Activated naive CD4-positive, alpha-beta T cell treated with anti-CD3 and anti-CD28 coated beads, Interleukin-2, amount 50 U/mL, for 16 hours (primary cell): ENCODE data around the gene ZFP92.

Source experiments
- DNase-seq: peaks from one replicate; pipeline ENCODE4 v3.0.0-alpha.2; 2020

Gene ZFP92

DNA sequence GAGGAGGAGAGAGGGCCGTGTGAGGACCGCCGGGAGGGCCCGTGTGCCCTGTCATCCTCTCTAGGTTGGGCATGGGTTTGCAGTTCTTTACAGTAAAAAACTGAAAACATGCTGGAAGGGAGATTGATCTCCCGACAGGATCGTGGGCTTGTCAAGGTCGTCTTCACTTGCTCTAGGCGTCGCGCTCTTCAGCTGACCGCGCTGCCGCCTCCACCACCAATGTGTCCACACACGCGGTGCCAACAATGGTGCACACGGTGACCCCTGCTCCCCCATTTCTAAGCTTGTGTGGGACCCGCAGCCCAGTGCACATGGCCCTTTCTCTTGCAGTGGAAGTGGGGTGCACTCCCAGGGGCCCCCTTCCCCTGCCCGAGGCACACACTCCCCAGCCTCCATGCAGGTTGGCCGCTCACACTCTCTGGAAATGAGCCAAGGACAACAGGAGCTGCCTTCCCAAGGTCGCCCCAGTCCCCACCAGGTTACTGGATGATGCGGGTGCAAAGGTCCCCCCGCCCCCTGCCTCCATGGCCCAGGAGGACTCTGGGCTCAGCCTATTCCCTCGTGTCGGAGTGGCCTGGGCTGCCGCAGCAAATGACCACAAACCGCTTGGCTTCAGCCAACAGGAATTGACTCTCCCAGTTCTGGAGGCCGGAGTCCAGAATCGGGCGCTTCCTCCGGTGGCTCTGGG is 1.7 kb upstream of the ZFP92 start:
- DNase-seq, result no peak

DNA sequence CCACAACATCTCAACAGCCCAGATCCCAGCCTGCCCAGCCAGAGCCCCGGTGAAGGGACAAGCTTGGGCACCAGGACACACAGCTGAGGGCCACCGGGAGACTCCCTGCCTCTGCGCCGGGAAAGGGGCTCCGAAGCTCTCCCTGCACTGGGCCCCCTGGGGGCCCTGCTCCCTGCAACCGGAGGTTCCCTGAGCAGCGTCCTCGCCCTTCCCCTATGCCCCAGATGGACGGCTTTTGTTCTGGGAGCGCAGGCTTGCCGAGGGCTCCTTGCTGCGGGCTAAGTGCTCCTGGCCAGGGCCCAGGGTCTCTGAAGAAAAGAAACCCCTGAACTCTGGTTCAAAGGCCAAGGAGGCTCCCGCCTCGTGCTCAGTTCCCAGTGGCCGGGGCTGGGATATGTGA is 899 bp upstream of the ZFP92 start:
- DNase-seq, result no peak

DNA sequence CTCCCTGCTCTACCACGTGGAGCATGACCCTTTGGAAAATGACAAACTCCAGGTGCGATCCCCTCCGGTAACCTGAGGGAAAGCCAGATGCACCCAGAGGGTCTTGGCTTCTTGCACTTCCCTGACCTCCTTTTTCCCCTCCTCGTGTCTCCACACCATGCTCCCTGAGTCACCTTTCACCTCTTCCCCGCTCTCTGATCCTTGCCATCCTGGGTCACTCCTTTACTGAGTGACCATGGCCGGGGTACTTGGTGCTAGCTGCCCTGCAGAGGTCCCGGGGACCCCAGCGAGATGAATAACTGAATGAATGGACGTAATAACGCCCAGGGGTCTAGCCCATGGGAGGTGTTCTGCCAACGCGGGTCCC is 401 bp upstream of the ZFP92 start:
- no peak for DNase-seq

DNA sequence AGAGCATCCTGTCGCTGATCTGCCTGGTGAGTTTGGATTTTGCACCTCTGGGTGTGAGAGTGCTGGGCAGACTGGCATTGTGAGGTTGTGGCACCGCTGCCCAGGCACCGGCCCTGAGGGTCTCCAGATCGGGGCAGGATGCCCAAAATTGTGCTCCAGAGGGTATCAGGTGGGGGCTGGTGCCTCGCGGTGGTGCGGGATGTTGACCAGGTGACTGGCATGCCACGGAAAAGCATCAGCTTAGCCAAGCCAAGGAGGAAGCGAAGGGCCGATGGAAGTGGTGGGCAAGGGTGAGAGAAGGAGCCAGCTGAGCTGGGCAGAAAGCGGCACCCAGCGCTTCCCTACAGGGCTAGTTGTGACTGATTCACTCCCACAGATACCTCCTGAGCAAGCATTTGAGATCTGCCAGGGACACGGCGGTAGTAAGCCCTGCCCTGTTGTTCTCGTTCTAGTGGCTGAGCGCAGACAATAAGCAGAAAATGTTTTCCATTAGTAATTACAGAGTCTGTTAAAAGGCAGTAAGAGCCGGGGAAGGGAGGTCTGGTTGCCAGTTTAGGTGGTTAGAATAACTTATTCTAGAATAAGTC is 809 bp downstream of the ZFP92 start:
- no peak for DNase-seq

DNA sequence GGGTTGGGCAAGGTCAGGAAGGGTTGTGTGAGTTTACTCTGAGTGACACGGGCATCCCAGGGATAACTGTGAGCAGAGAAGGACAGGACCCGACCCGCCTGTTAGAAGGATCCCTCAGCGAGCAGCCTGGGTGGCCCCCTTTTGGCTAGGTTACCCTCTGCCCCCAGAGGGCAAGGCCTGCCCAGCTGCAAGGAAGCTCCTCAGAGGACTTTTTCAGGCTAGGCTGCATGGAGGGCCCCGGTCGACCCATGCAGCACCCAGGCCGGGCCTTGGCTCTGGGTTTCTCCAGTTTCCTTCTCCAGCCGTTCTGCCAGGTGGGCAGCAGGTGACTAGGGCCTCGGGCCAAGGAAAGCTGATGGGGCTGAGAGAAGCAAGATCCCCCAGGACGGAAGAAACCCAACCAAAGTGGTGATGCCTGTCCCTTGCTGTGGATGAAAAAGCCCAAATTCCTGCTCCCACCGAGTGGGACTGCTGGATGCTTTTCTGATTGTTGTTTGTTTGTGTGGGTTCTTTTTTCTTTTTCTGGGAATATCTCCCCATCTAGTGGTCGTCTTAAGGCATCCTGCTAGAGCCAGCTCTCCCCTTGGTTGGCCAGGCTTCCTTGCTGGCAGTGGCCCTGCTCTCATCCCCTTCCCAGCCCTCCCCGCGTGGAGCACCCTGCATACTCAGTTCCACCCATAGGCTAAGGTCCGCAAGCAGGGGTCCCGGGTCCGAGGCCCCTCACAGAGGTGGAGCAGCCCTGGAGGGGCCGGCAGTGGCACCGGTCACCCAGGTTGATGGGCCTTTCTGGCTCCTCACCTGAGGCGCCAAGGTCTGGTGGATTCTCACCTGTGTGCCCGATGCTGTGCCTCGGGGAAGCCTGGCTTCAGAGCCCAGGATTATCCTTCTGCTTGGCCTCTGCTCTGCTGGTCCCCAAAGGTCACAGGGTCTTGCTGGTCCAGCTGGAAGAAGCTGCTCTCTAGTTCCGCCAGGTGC is 1.8 kb downstream of the ZFP92 start:
- DNase-seq, result no peak

DNA sequence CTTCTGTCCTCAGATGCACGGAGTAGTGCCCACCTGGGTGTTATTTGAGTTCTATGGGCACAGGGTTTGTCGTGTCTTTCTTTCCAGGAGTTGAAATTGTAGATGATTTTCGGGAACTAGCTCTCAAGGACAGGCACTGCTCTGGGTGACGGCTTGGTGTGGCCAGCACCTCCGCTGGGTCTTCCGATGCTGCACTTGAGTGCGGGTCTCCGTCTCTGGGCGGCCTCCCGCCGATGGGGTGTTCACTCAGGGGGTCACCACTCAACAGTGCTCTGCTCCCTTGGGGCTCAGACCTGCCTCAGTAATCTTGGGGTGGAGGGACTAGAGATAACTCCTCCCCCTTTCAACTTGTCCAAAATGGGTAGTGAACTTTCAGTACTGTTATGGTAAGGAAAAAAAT is 2.5 kb downstream of the ZFP92 start:
- DNase-seq, result no peak

DNA sequence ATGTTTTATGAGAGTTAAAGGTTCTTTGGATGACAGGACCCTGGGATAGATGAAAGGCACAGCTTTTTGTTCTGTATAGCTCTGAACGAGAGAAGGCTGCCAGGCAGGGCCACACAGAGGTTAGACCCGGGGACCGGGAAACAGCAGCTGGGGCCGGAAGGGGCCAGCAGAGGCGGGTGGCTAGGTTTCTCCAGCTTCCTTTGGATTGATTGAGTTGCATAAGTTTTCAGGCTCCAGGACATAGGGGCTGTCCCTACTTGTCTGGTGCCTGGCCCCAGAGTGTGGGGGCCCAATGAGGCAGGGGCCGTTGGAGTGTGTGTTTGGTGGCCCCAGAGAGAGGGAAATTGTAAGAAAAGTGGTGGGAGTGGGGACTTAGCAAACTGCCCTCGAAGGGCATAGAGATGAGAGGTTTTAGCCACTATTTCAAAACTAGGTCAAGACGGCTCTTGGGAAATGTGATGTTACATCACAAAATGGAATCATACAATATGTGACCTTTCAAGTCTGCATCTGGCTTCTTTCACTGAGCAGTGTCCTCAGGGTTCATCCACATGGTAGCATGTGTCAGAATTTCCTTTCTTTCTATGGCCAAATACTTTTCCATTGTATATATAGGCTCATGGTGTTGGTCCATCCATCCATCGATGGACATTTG is 3.7 kb downstream of the ZFP92 start:
- DNase-seq, result no peak

DNA sequence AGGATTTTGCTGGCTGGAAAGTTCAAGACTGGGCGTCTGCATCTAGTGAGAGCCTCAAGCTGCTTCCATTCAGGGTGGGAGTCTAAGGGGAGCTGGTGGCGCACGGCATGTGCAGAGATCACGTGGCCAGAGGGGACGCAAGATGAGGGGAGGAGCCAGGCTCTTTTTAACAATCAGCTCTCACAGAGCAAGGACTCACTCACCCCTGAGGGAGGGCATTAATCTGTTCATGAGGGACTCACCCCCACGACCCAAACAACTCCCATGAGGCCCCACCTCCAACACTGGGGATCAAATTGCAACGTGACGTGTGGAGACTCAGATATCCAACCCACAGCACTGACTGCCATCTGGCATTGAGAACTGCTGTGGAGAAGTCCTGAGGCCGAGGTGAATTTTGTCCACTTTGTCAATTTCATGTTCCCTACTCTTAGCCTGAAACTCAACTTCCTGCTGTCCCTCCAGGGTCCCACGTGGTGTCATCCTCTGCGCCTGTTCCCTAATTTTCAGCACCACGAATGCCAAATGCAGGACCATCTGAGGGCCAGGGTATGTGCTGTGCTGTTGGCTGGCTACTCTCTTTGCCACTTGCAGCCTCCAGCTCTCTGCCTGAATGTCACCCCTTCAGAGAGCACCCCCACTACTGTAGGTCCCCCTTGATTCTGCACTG is 5.6 kb downstream of the ZFP92 start:
- no peak for DNase-seq

DNA sequence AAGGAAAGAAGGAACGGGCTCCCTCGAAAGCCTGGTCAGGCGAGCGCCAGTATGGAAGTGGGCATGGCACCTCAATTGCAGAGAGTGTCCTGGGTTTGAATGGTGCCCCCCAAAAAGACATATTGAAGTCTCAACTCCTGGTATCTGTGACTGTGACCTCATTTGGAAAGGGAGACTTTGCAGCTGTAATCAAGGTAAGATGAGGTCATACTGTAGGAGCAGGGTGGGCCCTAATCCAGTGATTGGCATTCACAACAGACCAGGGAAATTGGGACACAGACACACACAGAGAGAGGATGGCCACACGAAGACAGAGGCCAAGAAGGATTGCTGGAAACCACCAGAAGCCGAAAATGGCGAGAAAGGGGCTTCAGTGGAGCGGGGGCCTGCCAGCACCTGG is 6.4 kb downstream of the ZFP92 start:
- DNase-seq, result no peak

DNA sequence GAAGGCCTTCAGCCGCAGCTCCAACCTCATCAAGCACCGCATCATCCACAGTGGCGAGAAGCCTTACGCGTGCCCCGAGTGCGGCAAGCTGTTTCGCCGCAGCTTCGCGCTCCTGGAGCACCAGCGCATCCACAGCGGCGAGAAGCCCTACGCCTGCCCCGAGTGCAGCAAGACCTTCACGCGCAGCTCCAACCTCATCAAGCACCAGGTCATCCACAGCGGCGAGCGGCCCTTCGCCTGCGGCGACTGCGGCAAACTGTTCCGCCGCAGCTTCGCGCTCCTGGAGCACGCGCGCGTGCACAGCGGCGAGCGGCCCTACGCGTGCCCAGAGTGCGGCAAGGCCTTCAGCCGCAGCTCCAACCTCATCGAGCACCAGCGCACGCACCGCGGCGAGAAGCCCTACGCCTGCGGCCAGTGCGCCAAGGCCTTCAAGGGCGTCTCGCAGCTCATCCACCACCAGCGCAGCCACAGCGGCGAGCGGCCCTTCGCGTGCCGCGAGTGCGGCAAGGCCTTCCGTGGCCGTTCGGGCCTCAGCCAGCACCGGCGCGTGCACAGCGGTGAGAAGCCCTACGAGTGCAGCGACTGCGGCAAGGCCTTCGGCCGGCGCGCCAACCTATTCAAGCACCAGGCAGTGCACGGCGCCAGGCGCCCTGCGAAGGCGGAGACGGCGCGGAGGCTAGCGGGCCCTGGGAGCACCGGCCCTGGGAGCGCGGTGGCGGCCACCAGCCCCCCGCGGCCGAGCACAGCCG is 9.8 kb downstream of the ZFP92 start:
- DNase-seq, result no peak

DNA sequence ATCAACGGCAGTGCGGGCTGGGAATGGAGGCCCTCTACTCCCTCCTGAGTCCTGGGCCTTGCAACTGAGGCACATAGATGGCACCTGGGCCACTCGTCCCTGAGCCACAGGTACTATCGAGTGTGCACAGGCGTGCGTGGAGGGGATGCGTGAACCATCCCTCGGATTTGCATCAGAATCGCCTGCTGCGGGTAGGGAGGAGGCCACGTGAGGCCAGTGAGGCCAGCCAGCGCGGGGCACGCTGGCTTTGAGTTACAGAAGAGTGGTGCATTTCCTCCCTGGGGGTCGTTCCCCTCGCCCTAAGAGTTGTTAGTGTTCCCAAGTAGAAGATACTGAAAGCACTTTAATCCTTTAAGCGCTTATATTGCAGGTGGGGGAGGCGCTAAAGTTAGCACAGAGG is 10.6 kb downstream of the ZFP92 start:
- no peak for DNase-seq

DNA sequence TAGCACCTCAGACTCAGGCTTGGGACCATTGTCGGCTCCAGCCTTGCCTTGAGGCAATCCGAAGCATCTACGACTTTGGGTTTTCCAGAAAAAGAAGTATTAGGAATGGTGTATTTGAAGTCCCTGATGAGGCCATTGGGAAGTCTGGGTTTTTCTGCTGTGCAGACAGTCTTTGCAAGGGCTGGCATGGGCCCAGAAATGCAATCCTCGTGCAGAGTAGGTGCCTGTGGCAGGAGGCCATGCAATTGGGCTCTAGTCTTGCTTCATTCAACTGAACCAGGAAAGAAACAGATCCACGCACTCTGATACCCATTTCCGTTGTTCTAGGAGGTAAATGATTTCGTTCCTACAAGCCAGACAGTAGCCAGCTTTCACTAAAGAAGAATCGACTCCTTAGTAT is 12.4 kb downstream of the ZFP92 start:
- no peak for DNase-seq

DNA sequence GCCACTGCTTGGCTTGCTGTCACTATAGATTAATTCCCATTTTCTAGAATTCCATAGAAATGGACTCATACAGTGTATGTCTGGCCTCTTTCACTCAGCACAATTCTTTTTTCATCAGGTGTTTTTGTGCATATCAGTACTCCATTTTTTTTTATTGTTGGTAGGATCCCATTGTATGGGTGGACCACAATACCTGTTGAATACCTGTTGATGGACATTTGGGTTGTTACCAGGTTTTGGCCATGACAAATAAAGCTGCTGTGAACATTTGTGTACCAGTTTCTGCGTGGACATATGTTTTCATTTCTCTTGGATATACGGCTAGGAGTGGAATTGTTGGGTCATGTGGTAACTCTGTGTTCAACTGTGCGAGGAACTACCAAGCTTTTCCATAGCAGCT is 14.9 kb downstream of the ZFP92 start:
- DNase-seq, result no peak

DNA sequence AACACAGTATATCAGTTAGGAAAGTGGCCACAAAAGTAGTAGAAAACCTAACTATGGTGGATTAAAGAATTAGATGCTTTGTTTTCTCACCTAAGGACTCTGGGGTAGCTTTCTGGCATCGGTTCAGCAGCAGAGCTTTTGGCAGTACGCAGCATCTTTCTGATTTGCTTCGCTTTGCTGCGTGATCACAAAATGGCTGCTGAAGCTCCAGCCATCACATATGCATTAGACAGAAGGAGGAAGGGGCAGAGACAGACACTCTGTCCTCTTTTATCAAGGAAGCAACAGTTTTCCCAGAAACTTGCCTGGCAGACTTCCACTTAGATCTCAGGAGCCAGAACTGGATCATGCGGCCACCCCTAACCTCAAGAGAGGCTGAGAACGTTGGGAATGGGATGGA is 19.5 kb downstream of the ZFP92 start:
- no peak for DNase-seq

DNA sequence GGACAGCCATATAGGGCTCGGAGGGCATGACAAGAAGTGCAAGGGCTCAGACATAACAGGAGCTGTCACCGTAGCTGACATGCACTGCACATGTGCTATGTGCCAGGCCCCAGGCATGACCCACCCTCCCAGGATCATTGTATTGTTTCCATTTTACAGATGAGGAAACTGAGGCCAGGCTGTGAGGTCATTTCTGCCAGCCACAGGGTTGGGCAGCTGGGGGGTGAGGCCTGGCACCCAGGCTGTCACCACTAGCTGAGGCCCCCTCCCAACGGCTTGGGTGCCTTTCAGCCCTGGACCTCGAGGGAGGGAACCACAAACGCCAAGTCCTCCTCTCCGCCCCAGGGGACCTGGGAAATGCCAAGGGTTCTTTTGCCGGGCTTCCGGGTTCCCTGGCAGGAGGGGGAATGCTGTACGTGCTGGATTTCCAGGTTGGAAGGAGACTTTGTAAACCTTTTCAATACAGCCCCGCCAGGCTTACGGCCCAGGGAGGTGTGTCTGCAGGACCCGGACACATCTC is 21.9 kb downstream of the ZFP92 start:
- DNase-seq, result no peak

DNA sequence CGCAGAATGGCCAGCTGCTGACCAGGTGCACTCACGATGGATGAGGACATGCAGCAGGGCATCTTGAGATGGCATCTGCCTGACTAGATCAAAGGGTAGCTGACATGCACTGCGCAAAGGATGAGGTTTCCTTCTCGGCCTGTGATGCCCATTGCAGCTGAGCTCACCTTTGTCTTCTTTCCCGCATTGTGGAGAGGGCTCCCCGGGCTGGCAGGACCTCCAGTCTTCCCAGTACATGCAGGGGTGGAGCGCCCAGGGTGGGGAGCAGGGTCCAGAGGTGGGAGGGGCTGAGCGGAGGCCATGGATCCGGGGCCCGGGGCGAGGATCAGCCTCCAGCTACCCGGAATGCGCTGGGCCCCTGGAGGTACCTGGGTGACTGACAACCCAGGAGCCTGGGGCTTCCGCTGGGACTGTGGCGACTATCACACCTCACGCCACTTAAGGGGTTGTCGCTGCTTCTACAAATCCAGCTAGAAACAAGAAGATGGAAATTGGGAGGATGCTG is 22.6 kb downstream of the ZFP92 start:
- DNase-seq, result no peak

DNA sequence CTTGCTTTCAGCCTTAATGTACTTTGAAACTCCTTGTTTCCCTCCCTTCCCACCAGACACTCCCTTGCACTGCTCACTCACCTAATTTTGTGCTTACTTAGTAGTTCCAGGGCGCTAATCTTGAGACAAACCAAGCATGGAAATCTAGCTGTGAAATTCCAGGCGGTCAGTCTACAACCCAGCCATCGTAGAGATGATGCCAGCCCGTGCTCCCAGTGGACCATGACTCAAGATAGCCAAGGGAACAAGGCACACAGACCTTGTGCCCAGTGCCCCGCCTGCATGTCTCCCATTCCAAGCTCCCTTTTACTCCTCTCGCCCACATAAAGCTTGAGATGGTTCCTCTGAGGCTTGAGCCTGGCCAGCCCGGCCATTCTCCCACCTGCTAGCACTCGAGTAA is 23.5 kb downstream of the ZFP92 start:
- no peak for DNase-seq

DNA sequence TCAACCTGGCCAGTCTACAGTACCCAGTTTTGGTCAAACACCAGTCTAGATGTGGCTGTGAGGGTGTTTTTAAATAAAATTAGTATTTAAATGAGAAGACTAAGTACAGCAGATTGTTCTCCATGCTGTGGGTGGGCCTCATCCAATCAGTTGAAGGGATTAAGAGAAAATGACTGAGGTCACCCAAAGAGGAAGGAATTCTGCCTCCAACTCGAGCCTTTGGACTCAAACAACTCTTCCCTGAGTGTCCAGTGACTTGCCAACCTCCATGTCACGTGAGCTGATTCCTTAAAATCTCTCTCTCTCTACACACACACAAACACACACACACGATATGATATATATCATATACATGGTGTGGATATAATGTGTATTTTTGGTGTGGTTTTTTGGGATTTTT is 24.6 kb downstream of the ZFP92 start:
- no peak for DNase-seq

DNA sequence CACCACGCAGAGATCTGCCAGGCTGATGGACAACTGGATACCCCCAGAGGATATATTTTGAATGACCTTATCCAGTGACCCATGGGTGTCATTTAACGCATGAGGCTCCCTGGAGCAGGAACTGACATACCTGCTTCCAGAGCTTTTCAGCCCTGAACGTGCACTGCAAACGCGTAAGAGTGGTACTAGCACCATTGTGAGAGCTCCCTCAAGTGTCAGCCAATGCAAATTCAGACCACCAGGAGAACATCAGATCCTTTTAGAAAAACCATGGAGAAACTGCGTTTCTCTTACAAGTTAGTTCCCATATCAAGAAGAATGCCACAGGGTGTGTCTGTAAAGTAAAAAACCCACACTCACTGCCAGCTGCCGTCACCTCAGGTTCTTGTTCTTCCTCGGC is 27.3 kb downstream of the ZFP92 start:
- no peak for DNase-seq

DNA sequence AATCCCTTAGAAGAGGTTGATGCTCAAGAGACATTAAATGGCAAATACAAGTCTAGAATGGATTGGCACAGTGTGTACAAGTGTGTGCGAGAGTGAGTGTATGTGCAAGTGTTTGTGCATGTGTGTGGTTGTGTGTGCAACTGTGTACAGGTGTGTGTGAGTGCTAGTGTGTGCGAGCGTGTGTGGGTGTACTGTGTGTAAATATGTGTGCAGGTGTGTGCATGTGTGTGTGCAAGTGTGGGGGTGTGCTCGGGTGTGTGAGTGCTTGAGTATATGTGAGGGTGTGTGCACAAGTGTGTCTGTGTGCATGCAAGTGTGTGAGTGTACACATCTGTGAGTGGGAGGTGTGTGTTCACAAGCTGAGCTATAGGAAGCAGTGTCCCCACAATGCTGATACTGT is 28.7 kb downstream of the ZFP92 start:
- DNase-seq, result no peak

DNA sequence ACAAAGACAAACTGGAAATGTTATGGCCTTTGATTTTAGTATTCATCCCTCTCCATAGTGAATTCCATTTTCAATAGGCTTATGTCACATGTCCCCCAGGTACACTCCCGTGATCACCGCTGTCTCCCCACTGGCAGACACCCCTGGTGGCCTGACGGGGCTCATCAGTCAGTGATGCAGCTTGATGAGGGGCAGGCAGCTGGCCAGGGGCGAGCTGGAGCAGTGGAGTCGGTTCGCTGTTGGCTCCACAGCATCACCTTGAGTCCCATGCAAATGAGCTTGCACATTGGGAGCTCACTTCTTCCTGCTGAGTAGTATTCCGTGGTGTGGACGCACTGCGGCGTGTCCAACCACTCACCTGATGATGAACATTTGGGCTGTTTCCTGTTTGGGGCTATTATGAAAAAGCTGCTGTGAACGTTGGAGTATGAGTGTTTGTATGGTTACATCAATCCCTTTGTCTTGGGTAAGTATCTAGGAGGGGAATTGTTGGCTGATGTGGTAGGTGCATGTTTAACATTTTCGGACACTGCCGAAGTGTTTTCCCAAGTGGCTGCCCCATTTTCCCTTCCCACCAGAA is 29.4 kb downstream of the ZFP92 start:
- DNase-seq, result no peak
